Activated T-helper 1 cell treated with Interleukin-2 at 50 U/mL for 16 hours (primary cell): ENCODE results near the gene FHDC1.
"Not testable (repeated sequence)": the region's sequence is repeated elsewhere in the genome, so short reads cannot be mapped to it uniquely, and the experiment has no call there.

Source experiments
- DNase-seq: peaks from one replicate; pipeline ENCODE4 v3.0.0-alpha.2; 2020; ENCODE audit warnings: low read depth

The FHDC1 gene

GRCh38 chr4:152935631-152936445, at the start of gene FHDC1:
FHDC1 (plus strand) TSS chr4:152936323; CDS start chr4:152943058, 6,735 bp downstream.
- DNase-seq: no peak

- DNase-seq: no peak
These were observed 48.1 kb upstream of the FHDC1 start for GRCh38 chr4:152887981-152888380.

GRCh38 chr4:152892974-152893373, 43.1 kb upstream of the FHDC1 start:
- DNase-seq: no peak

- DNase-seq: no peak
These were observed 41.5 kb upstream of the FHDC1 start for GRCh38 chr4:152894673-152895072.

- no peak for DNase-seq
These were observed 39.3 kb upstream of the FHDC1 start for GRCh38 chr4:152896811-152897210.

GRCh38 chr4:152898133-152898532, 38.0 kb upstream of the FHDC1 start:
- not testable (repeated sequence) for DNase-seq

GRCh38 chr4:152898606-152899005, 37.5 kb upstream of the FHDC1 start:
- no peak for DNase-seq

GRCh38 chr4:152900395-152900794, 35.7 kb upstream of the FHDC1 start:
- DNase-seq: no peak

- DNase-seq: no peak
These were observed 34.9 kb upstream of the FHDC1 start for GRCh38 chr4:152901205-152901604.

GRCh38 chr4:152903658-152904057, 32.5 kb upstream of the FHDC1 start:
- no peak for DNase-seq

GRCh38 chr4:152909901-152910300, 26.2 kb upstream of the FHDC1 start:
- no peak for DNase-seq

GRCh38 chr4:152910521-152910920, 25.6 kb upstream of the FHDC1 start:
- DNase-seq: no peak

- no peak for DNase-seq
These were observed 18.4 kb upstream of the FHDC1 start for GRCh38 chr4:152917543-152918395.

- no peak for DNase-seq
These were observed 16.3 kb upstream of the FHDC1 start for GRCh38 chr4:152919826-152920225.

- no peak for DNase-seq
These were observed 15.4 kb upstream of the FHDC1 start for GRCh38 chr4:152920768-152921167.

- DNase-seq: no peak
These were observed 14.8 kb upstream of the FHDC1 start for GRCh38 chr4:152921284-152921683.

GRCh38 chr4:152925851-152926250, 10.3 kb upstream of the FHDC1 start:
- DNase-seq: no peak

GRCh38 chr4:152926959-152927358, 9.2 kb upstream of the FHDC1 start:
- no peak for DNase-seq

GRCh38 chr4:152927737-152928136, 8.4 kb upstream of the FHDC1 start:
- DNase-seq: no peak

GRCh38 chr4:152928286-152928685, 7.8 kb upstream of the FHDC1 start:
- DNase-seq: no peak

GRCh38 chr4:152929888-152930287, 6.2 kb upstream of the FHDC1 start:
- DNase-seq: no peak

- no peak for DNase-seq
These were observed 980 bp upstream of the FHDC1 start for GRCh38 chr4:152935143-152935542.
